ENCODE measurements around the gene IFFO2. TPM values are rescaled to one million over a fixed set of nuclear protein-coding genes. Genes with fewer than 3 reads are reported as not detected.

IFFO2 gene
- total RNA-seq, 5 donors from 2014 or later (not counting 1 experiment from before 2014, with no cell fraction given), result 36.0 to 76.2 (median 37.7) TPM

DNA sequence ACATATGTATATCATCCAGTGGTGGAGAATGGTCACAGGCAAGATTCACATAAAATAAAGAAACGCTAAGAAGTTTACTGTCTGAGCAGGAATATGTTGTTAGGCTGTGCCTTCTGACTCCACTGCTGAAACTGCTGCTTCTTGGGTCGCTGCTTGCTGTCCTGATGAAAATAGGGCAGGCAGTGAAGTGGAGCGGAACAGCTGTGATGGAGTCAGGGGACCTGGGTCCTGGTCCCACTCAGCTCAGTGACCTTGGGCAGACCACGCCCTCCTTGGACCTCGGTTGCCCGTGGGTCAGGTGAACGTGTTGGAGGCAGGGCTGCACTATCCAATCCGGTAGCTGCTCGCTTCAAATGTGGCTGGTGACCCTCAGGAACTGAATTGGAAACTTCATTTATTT is 33.4 kb upstream of the IFFO2 start:
- H3K36me3 ChIP-seq (ENCODE audit: control insufficient read depth in 2 of 2, extremely low read depth in 1 of 2, insufficient read depth in 1 of 2, low read length in 1 of 2), result no peaks in the 10 kb centered on the region
- no peak overlapping the region for H3K4me3 ChIP-seq (ENCODE audit: control insufficient read depth in 1 of 2, extremely low read depth in 1 of 2, low read length in 1 of 2)
- H3K4me1 ChIP-seq (ENCODE audit: control insufficient read depth in 1 of 2, extremely low read depth in 1 of 2, insufficient read depth in 2 of 2, low read length in 2 of 2), result no peaks in the 10 kb centered on the region
- no peak overlapping the region for H3K27ac ChIP-seq (ENCODE audit: low read length)
- DNase-seq (no peak), ATAC-seq (replicated peaks in 1 of 4) (no peak)
- WGBS (ENCODE audit: insufficient coverage), result 100% methylated on average over 3 of the region's 9 CpGs
- peaks cover 2 to 14% of the 10 kb centered on the region in 2 experiments for H3K27me3 ChIP-seq (replicated peaks in 1 of 2; ENCODE audit: control insufficient read depth in 2 of 2, extremely low read depth in 1 of 2, insufficient read depth in 2 of 2, low read length in 1 of 2)
- ChIA-PET CTCF (no interaction called here), POLR2A (interaction anchor here in 1 of 2 donors (0.6 kb wide), 1 partner anchor 130 kb away, joined by 6 read pairs; the partner anchor contains the start of gene TAS1R2)
- no peaks in the 10 kb centered on the region for H3K36me3 Mint-ChIP-seq
- H3K4me3 Mint-ChIP-seq, result no peak overlapping the region
- no peaks in the 10 kb centered on the region for H3K9me3 Mint-ChIP-seq
- H3K4me1 Mint-ChIP-seq, result no peaks in the 10 kb centered on the region
- peaks cover 2 to 5% of the 10 kb centered on the region in 2 donors for H3K27me3 Mint-ChIP-seq
- H3K9me3 ChIP-seq, result no peaks in the 10 kb centered on the region
- no peak overlapping the region for H3K27ac Mint-ChIP-seq

DNA sequence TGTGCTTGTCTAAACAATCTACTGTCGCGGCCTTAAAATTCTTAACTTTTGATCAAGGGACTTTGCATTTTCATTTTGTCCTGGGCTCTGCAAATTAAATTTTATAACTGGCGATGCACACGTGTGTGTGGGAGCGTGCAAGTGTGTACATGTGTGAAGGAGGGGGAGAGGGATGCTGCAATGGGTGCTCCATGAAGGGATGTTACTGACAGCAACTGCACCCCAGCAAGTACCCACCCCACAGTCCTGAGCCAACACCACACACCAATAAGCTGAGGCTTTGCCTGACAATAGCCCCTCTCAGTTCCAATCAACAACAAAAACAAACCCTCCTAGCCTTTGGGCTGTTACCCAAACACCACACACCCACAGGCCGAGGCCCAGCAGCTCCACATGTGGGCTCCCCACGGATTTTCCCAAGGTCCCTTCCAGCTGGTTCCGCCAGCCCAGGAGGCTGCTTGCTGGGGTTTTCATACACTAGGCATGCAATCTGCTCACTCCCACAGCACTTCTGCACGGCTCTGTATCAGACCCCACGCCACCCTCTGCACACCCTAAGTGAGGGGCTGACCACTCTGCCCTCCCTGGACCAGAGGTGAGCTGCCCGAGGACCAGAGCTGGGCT is 32.8 kb upstream of the IFFO2 start:
- Histone ChIP-seq H3K36me3 (ENCODE audit: control insufficient read depth in 2 of 2, extremely low read depth in 1 of 2, insufficient read depth in 1 of 2, low read length in 1 of 2) (no peaks in the 10 kb centered on the region), H3K27me3 (replicated peaks in 1 of 2; ENCODE audit: control insufficient read depth in 2 of 2, extremely low read depth in 1 of 2, insufficient read depth in 2 of 2, low read length in 1 of 2) (peaks cover 2 to 14% of the 10 kb centered on the region in 2 experiments), H3K9me3 (no peaks in the 10 kb centered on the region), H3K27ac (ENCODE audit: low read length) (no peak overlapping the region), H3K4me1 (ENCODE audit: control insufficient read depth in 1 of 2, extremely low read depth in 1 of 2, insufficient read depth in 2 of 2, low read length in 2 of 2) (no peaks in the 10 kb centered on the region), H3K4me3 (ENCODE audit: control insufficient read depth in 1 of 2, extremely low read depth in 1 of 2, low read length in 1 of 2) (no peak overlapping the region)
- Mint-ChIP-seq H3K4me3 (no peak overlapping the region), H3K4me1 (no peaks in the 10 kb centered on the region), H3K27me3 (peaks cover 2 to 7% of the 10 kb centered on the region in 2 donors), H3K36me3 (no peaks in the 10 kb centered on the region), H3K9me3 (no peaks in the 10 kb centered on the region), H3K27ac (peak overlapping the region in 1 of 2 donors; percentile 29)
- ChIA-PET POLR2A (no interaction called here), CTCF (no interaction called here)
- no peak for DNase-seq
- 72% methylated on average over 7 of the region's 11 CpGs for WGBS (ENCODE audit: insufficient coverage)
- ATAC-seq (replicated peaks in 1 of 4), result no peak

DNA sequence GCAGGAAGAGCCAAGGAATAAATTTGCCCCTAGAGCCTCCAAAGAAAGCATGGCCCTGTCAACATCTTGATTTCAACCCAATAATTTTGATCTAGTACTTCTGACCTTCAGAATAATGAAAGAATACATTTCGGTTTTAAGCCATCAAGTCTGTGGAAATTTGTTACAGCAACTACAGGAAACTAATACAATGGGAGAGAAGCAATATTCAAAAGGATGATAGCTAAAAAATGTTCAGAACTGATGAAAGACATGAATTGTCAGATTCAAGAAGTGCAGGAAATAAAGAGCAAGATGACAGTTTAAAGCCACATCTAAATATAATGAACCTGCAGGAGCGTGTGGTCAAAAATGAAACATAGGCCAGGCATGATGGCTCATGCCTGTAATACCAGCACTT is 24.8 kb upstream of the IFFO2 start:
- CTCF ChIA-PET, result no interaction called here
- H3K4me3 ChIP-seq (ENCODE audit: control insufficient read depth in 1 of 2, extremely low read depth in 1 of 2, low read length in 1 of 2), result no peak overlapping the region
- no peaks in the 10 kb centered on the region for H3K4me1 Mint-ChIP-seq

DNA sequence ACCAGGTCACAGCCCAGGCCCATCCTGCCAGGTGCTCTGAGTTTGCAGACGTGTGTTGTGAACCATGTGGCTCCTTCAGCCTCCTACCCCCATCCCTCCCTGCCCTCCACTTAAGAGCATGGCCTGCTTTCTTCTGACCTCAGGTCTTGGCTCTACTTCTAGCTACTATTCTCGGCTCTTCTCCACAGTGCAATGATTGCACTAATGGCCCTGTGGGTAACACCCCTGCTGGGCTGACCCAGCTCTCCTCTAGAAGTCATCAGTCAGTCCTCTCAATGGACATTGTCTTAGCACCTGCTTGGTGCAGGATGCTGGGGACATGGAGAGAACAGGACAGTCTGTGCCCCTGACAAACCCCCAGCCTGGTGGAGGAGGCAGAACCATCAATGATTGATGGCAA is 22.2 kb upstream of the IFFO2 start:
- H3K36me3 Mint-ChIP-seq, result peaks cover 8% of the 10 kb centered on the region
- peaks cover 10 to 34% of the 10 kb centered on the region in 2 donors for H3K27me3 Mint-ChIP-seq
- ChIA-PET CTCF (interaction anchor here in 1 of 2 donors (0.6 kb wide), 1 partner anchor 37 kb away, joined by 3 read pairs; no protein-coding TSS in a partner anchor), POLR2A (interaction anchor here in 1 of 2 donors (0.6 kb wide), 1 partner anchor 15 kb away, joined by 3 read pairs; no protein-coding TSS in a partner anchor)
- ATAC-seq (replicated peaks in 1 of 4) (no peak), DNase-seq (no peak)
- no peaks in the 10 kb centered on the region for H3K9me3 ChIP-seq
- 100% methylated on average over 1 of the region's 2 CpGs for WGBS (ENCODE audit: insufficient coverage)
- H3K27ac ChIP-seq (ENCODE audit: low read length), result no peak overlapping the region
- peaks cover 2 to 16% (median 10%) of the 10 kb centered on the region in 3 donors for H3K9me3 Mint-ChIP-seq
- no peak overlapping the region for H3K4me3 ChIP-seq (ENCODE audit: control insufficient read depth in 1 of 2, extremely low read depth in 1 of 2, low read length in 1 of 2)
- no peak overlapping the region for H3K27ac Mint-ChIP-seq
- H3K4me1 ChIP-seq (ENCODE audit: control insufficient read depth in 1 of 2, extremely low read depth in 1 of 2, insufficient read depth in 2 of 2, low read length in 2 of 2), result no peaks in the 10 kb centered on the region
- no peak overlapping the region for H3K4me3 Mint-ChIP-seq
- H3K36me3 ChIP-seq (ENCODE audit: control insufficient read depth in 2 of 2, extremely low read depth in 1 of 2, insufficient read depth in 1 of 2, low read length in 1 of 2), result no peaks in the 10 kb centered on the region
- H3K27me3 ChIP-seq (replicated peaks in 1 of 2; ENCODE audit: control insufficient read depth in 2 of 2, extremely low read depth in 1 of 2, insufficient read depth in 2 of 2, low read length in 1 of 2), result peaks cover 0 to 23% of the 10 kb centered on the region in 2 experiments
- H3K4me1 Mint-ChIP-seq, result no peaks in the 10 kb centered on the region

More for the DNA sequence above, 24.8 kb upstream of the IFFO2 start:
- peaks cover 8% of the 10 kb centered on the region for H3K36me3 Mint-ChIP-seq
- no peaks in the 10 kb centered on the region for H3K9me3 ChIP-seq
- H3K4me1 ChIP-seq (ENCODE audit: control insufficient read depth in 1 of 2, extremely low read depth in 1 of 2, insufficient read depth in 2 of 2, low read length in 2 of 2), result no peaks in the 10 kb centered on the region
- POLR2A ChIA-PET, result interaction anchor here in 1 of 2 donors (0.6 kb wide), 1 partner anchor 25 kb away, joined by 10 read pairs; the partner anchor contains the start of gene IFFO2
- peaks cover 14 to 25% of the 10 kb centered on the region in 2 donors for H3K27me3 Mint-ChIP-seq
- no peak overlapping the region for H3K27ac ChIP-seq (ENCODE audit: low read length)
- DNase-seq, result no peak
- 71% methylated on average over 1 of the region's 2 CpGs for WGBS (ENCODE audit: insufficient coverage)
- no peaks in the 10 kb centered on the region for H3K36me3 ChIP-seq (ENCODE audit: control insufficient read depth in 2 of 2, extremely low read depth in 1 of 2, insufficient read depth in 1 of 2, low read length in 1 of 2)
- peaks cover 2 to 16% (median 10%) of the 10 kb centered on the region in 3 donors for H3K9me3 Mint-ChIP-seq
- no peak for ATAC-seq (replicated peaks in 1 of 4)
- peaks cover 2 to 23% of the 10 kb centered on the region in 2 experiments for H3K27me3 ChIP-seq (replicated peaks in 1 of 2; ENCODE audit: control insufficient read depth in 2 of 2, extremely low read depth in 1 of 2, insufficient read depth in 2 of 2, low read length in 1 of 2)
- no peak overlapping the region for H3K27ac Mint-ChIP-seq
- no peak overlapping the region for H3K4me3 Mint-ChIP-seq

DNA sequence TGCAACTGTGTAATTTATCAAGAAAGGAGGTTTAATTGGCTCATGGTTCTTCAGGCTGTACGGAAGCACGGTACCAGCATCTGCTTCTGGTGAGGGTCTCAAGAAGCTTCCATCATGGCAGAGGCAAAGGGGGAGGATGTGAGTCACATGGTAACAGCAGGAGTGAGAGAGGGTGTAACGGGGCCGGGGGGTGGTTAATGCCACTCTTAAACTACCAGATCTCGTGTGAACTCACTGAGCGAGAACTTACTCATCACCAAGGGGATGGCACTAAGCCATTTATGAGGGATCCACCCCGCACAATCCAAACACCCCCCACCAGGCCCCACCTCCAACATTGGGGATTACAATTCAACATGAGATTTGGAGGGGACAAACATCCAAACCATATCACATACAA is 21.0 kb upstream of the IFFO2 start:
- CTCF ChIA-PET, result no interaction called here
- peaks cover 0 to 4% (median 3%) of the 10 kb centered on the region in 3 donors for H3K4me1 Mint-ChIP-seq

DNA sequence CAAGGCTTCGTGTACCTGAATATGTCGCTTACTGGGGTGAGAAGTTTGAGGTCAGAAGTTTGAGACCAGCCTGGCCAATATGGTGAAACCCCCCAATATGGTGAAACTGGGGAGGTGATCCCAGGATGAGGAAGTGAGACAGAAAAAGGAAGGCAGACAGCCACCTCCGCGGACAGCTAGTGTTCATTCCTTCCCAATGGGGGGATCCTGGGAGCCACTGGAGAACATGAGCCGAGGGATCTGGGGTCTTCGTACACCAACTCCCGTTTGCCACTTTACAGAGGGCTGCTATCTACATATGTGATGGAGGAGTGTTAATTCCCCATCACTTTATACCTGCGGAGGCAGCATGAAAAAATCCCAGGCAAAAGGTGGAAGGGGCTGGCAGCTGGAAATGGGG is 19.6 kb upstream of the IFFO2 start:
- Histone ChIP-seq H3K27me3 (replicated peaks in 1 of 2; ENCODE audit: control insufficient read depth in 2 of 2, extremely low read depth in 1 of 2, insufficient read depth in 2 of 2, low read length in 1 of 2) (peaks cover 0 to 21% of the 10 kb centered on the region in 2 experiments), H3K4me1 (ENCODE audit: control insufficient read depth in 1 of 2, extremely low read depth in 1 of 2, insufficient read depth in 2 of 2, low read length in 2 of 2) (no peaks in the 10 kb centered on the region), H3K27ac (ENCODE audit: low read length) (no peak overlapping the region), H3K9me3 (no peaks in the 10 kb centered on the region), H3K36me3 (ENCODE audit: control insufficient read depth in 2 of 2, extremely low read depth in 1 of 2, insufficient read depth in 1 of 2, low read length in 1 of 2) (no peaks in the 10 kb centered on the region), H3K4me3 (ENCODE audit: control insufficient read depth in 1 of 2, extremely low read depth in 1 of 2, low read length in 1 of 2) (no peak overlapping the region)
- ChIA-PET CTCF (no interaction called here), POLR2A (no interaction called here)
- no peak for DNase-seq
- Mint-ChIP-seq H3K27me3 (peaks cover 10 to 35% of the 10 kb centered on the region in 2 donors), H3K36me3 (peaks cover 4% of the 10 kb centered on the region), H3K4me3 (no peak overlapping the region), H3K9me3 (peaks cover under 1 to 13% (median 7%) of the 10 kb centered on the region in 3 donors), H3K4me1 (peaks cover 0 to 5% (median 4%) of the 10 kb centered on the region in 3 donors), H3K27ac (no peak overlapping the region)
- WGBS (ENCODE audit: insufficient coverage), result 100% methylated on average over 2 of the region's 8 CpGs
- ATAC-seq (replicated peaks in 1 of 4), result no peak

More for the DNA sequence above, 21.0 kb upstream of the IFFO2 start:
- Histone ChIP-seq H3K4me3 (ENCODE audit: control insufficient read depth in 1 of 2, extremely low read depth in 1 of 2, low read length in 1 of 2) (no peak overlapping the region), H3K36me3 (ENCODE audit: control insufficient read depth in 2 of 2, extremely low read depth in 1 of 2, insufficient read depth in 1 of 2, low read length in 1 of 2) (no peaks in the 10 kb centered on the region), H3K4me1 (ENCODE audit: control insufficient read depth in 1 of 2, extremely low read depth in 1 of 2, insufficient read depth in 2 of 2, low read length in 2 of 2) (no peaks in the 10 kb centered on the region), H3K27ac (ENCODE audit: low read length) (no peak overlapping the region), H3K9me3 (no peaks in the 10 kb centered on the region), H3K27me3 (replicated peaks in 1 of 2; ENCODE audit: control insufficient read depth in 2 of 2, extremely low read depth in 1 of 2, insufficient read depth in 2 of 2, low read length in 1 of 2) (peaks cover 0 to 24% of the 10 kb centered on the region in 2 experiments)
- no peak for DNase-seq
- H3K9me3 Mint-ChIP-seq, result peaks cover 2 to 16% (median 10%) of the 10 kb centered on the region in 3 donors
- POLR2A ChIA-PET, result no interaction called here
- no peak for ATAC-seq (replicated peaks in 1 of 4)
- no peak overlapping the region for H3K27ac Mint-ChIP-seq
- no peak overlapping the region for H3K4me3 Mint-ChIP-seq
- peaks cover 10 to 38% of the 10 kb centered on the region in 2 donors for H3K27me3 Mint-ChIP-seq
- H3K36me3 Mint-ChIP-seq, result peaks cover 8% of the 10 kb centered on the region
- WGBS (ENCODE audit: insufficient coverage), result 80% methylated on average over 3 of the region's 7 CpGs
